H4 (cell line): ENCODE results near the gene GTF2IRD1. TPM values are rescaled to one million over a fixed set of nuclear protein-coding genes. Genes with fewer than 3 reads are reported as not detected.
A peak's percentile ranks its signal among the peaks of the same experiment; 100 is the strongest.
"Not testable (repeated sequence)": the region's sequence is repeated elsewhere in the genome, so short reads cannot be mapped to it uniquely, and the experiment has no call there.

Experiments used
- DNase-seq: peaks from one replicate; pipeline ENCODE4 v3.0.0-alpha.2; 2015; ENCODE audit warnings: low spot score
- total RNA-seq: library from RNA; depleted of rRNA; stranded (reverse); fragments of >200 nt; shearing (Covaris generic); gene quantifications from 2 replicates; pipeline ENCODE4 v1.2.3, GENCODE V29; 2014

GTF2IRD1 gene
- total RNA-seq, 1 experiment from 2014 or later = 13.0 TPM

- no peak for DNase-seq
Measured at GRCh38 chr7:74516214-74516613, 62.5 kb downstream of the GTF2IRD1 start.

DNA sequence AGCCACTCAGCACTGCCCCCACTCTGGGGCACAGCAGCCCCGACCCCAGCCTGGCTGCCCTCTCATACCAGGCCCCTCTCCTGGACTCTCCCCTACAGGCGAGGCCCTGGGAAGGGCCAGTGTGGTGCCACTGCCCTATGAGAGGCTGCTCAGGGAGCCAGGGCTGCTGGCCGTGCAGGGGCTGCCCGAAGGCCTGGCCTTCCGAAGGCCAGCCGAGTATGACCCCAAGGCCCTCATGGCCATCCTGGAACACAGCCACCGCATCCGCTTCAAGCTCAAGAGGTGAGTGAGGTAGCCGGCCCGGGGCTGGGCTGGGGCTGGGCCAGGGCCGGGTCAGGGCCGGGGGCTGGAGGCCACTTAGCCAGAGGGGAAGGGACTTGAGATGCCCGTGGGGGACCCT is 64.3 kb downstream of the GTF2IRD1 start:
- no peak for DNase-seq

DNA sequence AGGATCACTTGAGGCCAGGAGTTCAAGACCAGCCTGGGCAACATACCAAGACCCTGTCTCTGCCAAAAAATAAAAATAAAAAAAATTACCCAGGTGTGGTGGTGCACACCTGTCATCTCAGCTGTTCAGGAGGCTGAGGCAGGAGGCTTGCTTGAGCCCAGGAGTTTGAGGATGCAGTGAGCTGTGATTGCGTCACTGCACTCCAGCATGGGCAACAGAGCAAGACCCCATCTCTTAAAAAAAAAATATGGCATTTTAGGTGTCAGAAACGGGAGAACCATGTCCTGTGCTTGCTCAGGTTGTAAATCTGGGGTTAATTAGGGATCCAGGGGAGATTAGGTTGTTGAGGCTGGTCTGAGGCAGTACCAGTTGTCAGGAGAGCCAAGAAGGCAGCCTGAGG is 64.9 kb downstream of the GTF2IRD1 start:
- no peak for DNase-seq

GRCh38 chr7:74519395-74519794 is 65.7 kb downstream of the GTF2IRD1 start:
- DNase-seq = no peak

GRCh38 chr7:74521855-74522254 is 68.1 kb downstream of the GTF2IRD1 start:
- no peak for DNase-seq

GRCh38 chr7:74522281-74522905 is 68.7 kb downstream of the GTF2IRD1 start:
- no peak for DNase-seq

GRCh38 chr7:74523015-74523414 is 69.3 kb downstream of the GTF2IRD1 start:
- DNase-seq = no peak

- no peak for DNase-seq
Measured at GRCh38 chr7:74525140-74525539, 71.4 kb downstream of the GTF2IRD1 start.

GRCh38 chr7:74525881-74526280 is 72.2 kb downstream of the GTF2IRD1 start:
- no peak for DNase-seq

DNA sequence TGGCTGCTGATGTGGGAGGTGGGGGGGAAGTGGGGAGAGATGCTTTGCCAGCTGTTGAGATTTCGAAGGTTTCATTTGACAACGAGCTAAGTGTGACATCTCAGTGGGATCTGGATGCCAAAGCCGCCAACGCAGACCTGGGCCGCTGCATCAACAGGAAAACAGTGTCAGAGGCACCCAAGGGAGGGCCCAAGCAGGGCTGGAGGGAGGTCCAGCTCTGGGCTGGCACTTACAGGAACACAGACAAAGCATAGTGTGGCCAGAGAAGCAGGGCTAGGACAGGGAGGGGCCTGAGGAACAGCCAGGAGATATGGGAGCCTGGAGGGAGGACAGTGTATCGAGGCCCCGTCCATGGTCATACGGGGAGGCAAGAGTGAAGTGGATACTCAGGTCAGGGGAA is 73.1 kb downstream of the GTF2IRD1 start:
- DNase-seq = no peak

GRCh38 chr7:74527842-74528241 is 74.1 kb downstream of the GTF2IRD1 start:
- no peak for DNase-seq

GRCh38 chr7:74528773-74529172 is 75.1 kb downstream of the GTF2IRD1 start:
- not testable (repeated sequence) for DNase-seq

DNA sequence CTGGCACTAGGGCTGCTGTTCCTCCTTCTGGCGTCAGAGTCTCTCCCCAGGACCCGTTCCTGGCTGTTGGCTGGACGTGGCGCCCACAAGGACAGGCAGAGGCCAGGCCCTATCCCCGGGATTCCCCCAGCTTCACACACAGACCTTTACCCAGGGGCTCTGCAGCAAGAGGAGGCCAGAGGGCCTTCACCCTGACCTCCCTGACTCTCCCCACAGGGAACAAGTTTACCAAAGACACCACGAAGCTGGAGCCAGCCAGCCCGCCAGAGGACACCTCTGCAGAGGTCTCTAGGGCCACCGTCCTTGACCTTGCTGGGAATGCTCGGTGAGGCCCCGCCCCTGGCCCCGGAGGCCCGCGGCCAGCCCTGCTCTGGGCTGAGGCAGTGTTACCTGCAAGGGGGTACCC is 82.2 kb downstream of the GTF2IRD1 start:
- no peak for DNase-seq

DNA sequence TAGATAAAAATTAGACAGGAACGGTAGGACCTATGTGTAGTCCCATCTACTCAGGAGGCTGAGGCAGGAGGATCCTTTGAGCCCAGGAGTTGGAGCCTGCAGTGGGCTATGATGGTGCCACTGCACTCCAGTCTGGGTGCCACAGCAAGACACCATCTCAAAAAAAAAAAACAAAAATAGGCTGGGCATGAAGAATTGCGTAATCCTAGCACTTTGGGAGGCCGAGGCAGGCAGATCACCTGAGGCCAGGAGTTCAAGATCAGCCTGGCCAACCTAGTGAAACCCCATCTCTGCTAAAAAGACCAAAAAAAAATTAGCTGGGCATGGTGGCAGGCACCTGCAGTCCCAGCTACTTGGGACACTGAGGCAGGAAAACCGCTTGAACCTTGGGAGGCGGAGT is 88.2 kb downstream of the GTF2IRD1 start:
- DNase-seq = not testable (repeated sequence)

- no peak for DNase-seq
Measured at GRCh38 chr7:74542558-74543117, 88.9 kb downstream of the GTF2IRD1 start.

- DNase-seq = peak; percentile 64
Measured at GRCh38 chr7:74544706-74545469, 91.2 kb downstream of the GTF2IRD1 start.

DNA sequence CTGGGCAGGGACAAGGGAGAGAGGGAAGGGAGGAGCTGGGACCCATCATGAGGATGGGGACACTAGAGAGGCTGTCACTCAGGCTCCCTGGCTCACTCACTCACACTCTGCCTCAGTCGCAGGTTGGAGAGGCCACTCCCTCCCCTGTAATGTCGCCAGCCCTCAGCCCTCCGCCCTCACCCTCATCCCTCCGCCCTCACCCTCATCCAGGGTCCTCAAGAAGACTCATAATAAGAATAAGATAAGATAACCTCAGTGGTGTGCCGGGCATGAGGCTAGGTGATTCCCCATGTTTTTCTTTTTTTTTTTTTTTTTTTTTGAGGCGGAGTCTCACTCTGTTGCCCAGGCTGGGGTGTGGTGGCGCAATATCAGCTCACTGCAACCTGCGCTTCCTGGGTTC is 92.2 kb downstream of the GTF2IRD1 start:
- no peak for DNase-seq

DNA sequence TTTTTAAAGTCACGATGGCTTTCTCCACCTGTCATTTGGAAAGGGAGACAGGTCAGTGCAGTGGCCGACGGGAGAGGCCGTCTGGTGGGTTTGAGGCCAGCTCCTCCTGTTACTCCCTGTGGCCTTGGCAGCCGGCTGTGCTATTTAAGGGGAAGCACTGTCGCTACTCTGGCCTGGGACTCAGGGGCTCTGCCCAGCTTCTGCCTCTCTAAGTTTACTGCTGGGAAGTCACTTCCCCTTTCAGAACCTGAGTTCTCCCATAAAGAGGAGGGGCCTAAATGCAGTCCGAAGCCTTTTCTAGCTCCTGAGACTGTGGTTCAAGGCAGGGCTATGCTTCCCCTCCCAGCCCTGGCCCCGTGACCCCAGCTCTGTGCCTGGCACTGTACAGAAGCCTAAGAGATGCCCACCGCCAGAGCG is 99.9 kb downstream of the GTF2IRD1 start:
- DNase-seq = not testable (repeated sequence)

- no peak for DNase-seq
Measured at GRCh38 chr7:74554178-74554577, 100.5 kb downstream of the GTF2IRD1 start.

- DNase-seq = no peak
Measured at GRCh38 chr7:74560086-74560719, 106.5 kb downstream of the GTF2IRD1 start.

DNA sequence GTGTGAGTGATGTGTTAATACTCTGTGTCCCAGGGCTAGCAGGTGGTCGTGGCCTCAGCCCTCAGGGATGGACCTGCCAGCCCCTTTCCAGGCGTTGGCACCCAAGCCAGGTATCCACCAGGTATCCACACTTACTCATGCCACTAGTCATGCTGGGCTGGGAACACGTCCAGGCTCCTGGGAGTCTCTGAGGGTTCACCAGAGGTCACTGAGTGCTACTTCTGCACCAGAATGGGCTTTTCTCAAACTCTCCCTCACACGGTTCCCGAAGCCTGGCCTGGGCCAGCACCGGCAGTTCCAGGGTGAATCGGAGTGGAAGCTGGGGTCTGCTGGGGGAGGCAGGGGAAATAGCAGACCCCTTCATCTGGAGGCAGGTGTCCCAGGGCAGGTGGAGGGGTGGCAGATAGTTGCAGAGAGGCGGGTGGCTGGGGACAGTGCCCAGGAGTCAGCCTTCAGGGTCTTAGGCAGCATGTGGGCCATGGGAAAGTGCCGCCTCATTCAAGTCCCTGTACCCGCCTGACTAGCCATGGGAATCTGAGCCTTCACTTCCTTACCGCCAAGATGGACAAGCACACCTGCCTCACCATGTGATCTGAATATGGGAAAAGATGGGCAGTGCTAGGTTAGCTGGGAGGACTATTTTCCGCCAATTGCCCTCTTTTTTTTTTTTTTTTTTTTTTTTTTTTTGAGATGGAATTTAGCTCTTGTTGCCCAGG is 108.3 kb downstream of the GTF2IRD1 start:
- DNase-seq = no peak

- DNase-seq = not testable (repeated sequence)
Measured at GRCh38 chr7:74563639-74564038, 109.9 kb downstream of the GTF2IRD1 start.
